Measurements from ENCODE around the gene RRH. TPM values are rescaled to one million over a fixed set of nuclear protein-coding genes. Genes with fewer than 3 reads are reported as not detected.
"Not testable (repeated sequence)": the region's sequence is repeated elsewhere in the genome, so short reads cannot be mapped to it uniquely, and the experiment has no call there.

The RRH gene
- total RNA-seq, 2 donors from 2014 or later, result 0.32 to 0.62 TPM

GRCh38 chr4:109818268-109818667 lies 9.5 kb upstream of the RRH start:
- Mint-ChIP-seq H3K27ac (peak overlapping the region in 1 of 2 donors; percentile 78), H3K36me3 (peaks cover 29 to 50% of the 10 kb centered on the region in 2 donors), H3K9me3 (peaks cover 0 to 7% of the 10 kb centered on the region in 2 donors)
- DNase-seq (ENCODE audit: low spot score in 2 of 2) (no peak), ATAC-seq (no peak)

- Mint-ChIP-seq H3K36me3 (peaks cover 26 to 47% of the 10 kb centered on the region in 2 donors), H3K27ac (peak overlapping the region; percentile 76 to 87), H3K9me3 (peaks cover 0 to 7% of the 10 kb centered on the region in 2 donors)
- DNase-seq (ENCODE audit: low spot score in 2 of 2) (peak in 1 of 2 donors; percentile 7), ATAC-seq (peak in 1 of 2 donors; percentile 14)
Observed at GRCh38 chr4:109820563-109820962, 7.2 kb upstream of the RRH start.

- ATAC-seq (peak; percentile 37 to 83), DNase-seq (ENCODE audit: low spot score in 2 of 2) (peak in 1 of 2 donors; percentile 5)
- H3K36me3 Mint-ChIP-seq, result peaks cover 20 to 41% of the 10 kb centered on the region in 2 donors
- peaks cover 0 to 7% of the 10 kb centered on the region in 2 donors for H3K9me3 Mint-ChIP-seq
- peak overlapping the region; percentile 69 to 76 for H3K27ac Mint-ChIP-seq
Observed at GRCh38 chr4:109821185-109821584, 6.6 kb upstream of the RRH start.

GRCh38 chr4:109826719-109827118 lies 1.1 kb upstream of the RRH start:
- peak in 1 of 2 donors; percentile 38 for ATAC-seq
- Mint-ChIP-seq H3K36me3 (peaks cover 0 to 6% of the 10 kb centered on the region in 2 donors), H3K27ac (no peak overlapping the region)

GRCh38 chr4:109833756-109834155 lies 6.0 kb downstream of the RRH start:
- DNase-seq (ENCODE audit: low spot score in 2 of 2) (no peak), ATAC-seq (no peak)
- no peaks in the 10 kb centered on the region for H3K9me3 Mint-ChIP-seq
- H3K36me3 Mint-ChIP-seq, result peaks cover 6 to 21% of the 10 kb centered on the region in 2 donors
- H3K27ac Mint-ChIP-seq, result no peak overlapping the region

More at GRCh38 chr4:109826719-109827118, 1.1 kb upstream of the RRH start:
- H3K9me3 Mint-ChIP-seq, result no peaks in the 10 kb centered on the region
- DNase-seq (ENCODE audit: low spot score in 2 of 2), result no peak

- Mint-ChIP-seq H3K36me3 (peaks cover 6 to 21% of the 10 kb centered on the region in 2 donors), H3K9me3 (no peaks in the 10 kb centered on the region)
Observed at GRCh38 chr4:109836985-109837384, 9.2 kb downstream of the RRH start.

GRCh38 chr4:109846395-109847098 lies 18.8 kb downstream of the RRH start:
- Mint-ChIP-seq H3K36me3 (no peaks in the 10 kb centered on the region), H3K27ac (no peak overlapping the region), H3K9me3 (no peaks in the 10 kb centered on the region)
- DNase-seq (ENCODE audit: low spot score in 2 of 2) (no peak), ATAC-seq (no peak)

More at GRCh38 chr4:109836985-109837384, 9.2 kb downstream of the RRH start:
- DNase-seq (ENCODE audit: low spot score in 2 of 2), result no peak
- no peak overlapping the region for H3K27ac Mint-ChIP-seq
- ATAC-seq, result no peak

GRCh38 chr4:109847896-109848442 lies 20.2 kb downstream of the RRH start, which contains the start of gene LRIT3:
LRIT3 (plus strand) TSS chr4:109848107; CDS start chr4:109848202, 95 bp downstream.
- ATAC-seq, result no peak
- Mint-ChIP-seq H3K36me3 (peaks cover 0 to 2% of the 10 kb centered on the region in 2 donors), H3K9me3 (no peaks in the 10 kb centered on the region), H3K27ac (no peak within 1 kb of the TSS)
- no peak for DNase-seq (ENCODE audit: low spot score in 2 of 2)

GRCh38 chr4:109848501-109848900 lies 20.7 kb downstream of the RRH start:
- H3K27ac Mint-ChIP-seq, result no peak overlapping the region
- no peak for DNase-seq (ENCODE audit: low spot score in 2 of 2)
- no peaks in the 10 kb centered on the region for H3K9me3 Mint-ChIP-seq
- ATAC-seq, result no peak
- peaks cover 0 to 8% of the 10 kb centered on the region in 2 donors for H3K36me3 Mint-ChIP-seq

GRCh38 chr4:109850601-109851000 lies 22.8 kb downstream of the RRH start:
- peaks cover 2% of the 10 kb centered on the region in 2 donors for H3K9me3 Mint-ChIP-seq
- DNase-seq (ENCODE audit: low spot score in 2 of 2), result no peak
- ATAC-seq, result no peak
- peaks cover 2 to 14% of the 10 kb centered on the region in 2 donors for H3K36me3 Mint-ChIP-seq
- no peak overlapping the region for H3K27ac Mint-ChIP-seq

GRCh38 chr4:109859426-109860300 lies 31.9 kb downstream of the RRH start:
- H3K27ac Mint-ChIP-seq; ATAC-seq; DNase-seq (ENCODE audit: low spot score in 2 of 2): not testable (repeated sequence)
- Mint-ChIP-seq H3K36me3 (peaks cover 13 to 26% of the 10 kb centered on the region in 2 donors), H3K9me3 (peaks cover 5 to 13% of the 10 kb centered on the region in 2 donors)

GRCh38 chr4:109861271-109861670 lies 33.5 kb downstream of the RRH start:
- H3K9me3 Mint-ChIP-seq, result peaks cover 0 to 4% of the 10 kb centered on the region in 2 donors
- DNase-seq (ENCODE audit: low spot score in 2 of 2), result no peak
- ATAC-seq, result no peak
- no peak overlapping the region for H3K27ac Mint-ChIP-seq
- peaks cover 4 to 17% of the 10 kb centered on the region in 2 donors for H3K36me3 Mint-ChIP-seq

GRCh38 chr4:109861916-109862511 lies 34.2 kb downstream of the RRH start:
- H3K36me3 Mint-ChIP-seq, result peaks cover 0 to 14% of the 10 kb centered on the region in 2 donors
- ATAC-seq, result no peak

GRCh38 chr4:109864134-109864533 lies 36.4 kb downstream of the RRH start:
- Mint-ChIP-seq H3K9me3 (no peaks in the 10 kb centered on the region), H3K27ac (no peak overlapping the region), H3K36me3 (peaks cover 0 to 1% of the 10 kb centered on the region in 2 donors)
- no peak for ATAC-seq
- no peak for DNase-seq (ENCODE audit: low spot score in 2 of 2)

More at GRCh38 chr4:109861916-109862511, 34.2 kb downstream of the RRH start:
- no peaks in the 10 kb centered on the region for H3K9me3 Mint-ChIP-seq
- DNase-seq (ENCODE audit: low spot score in 2 of 2), result no peak
- H3K27ac Mint-ChIP-seq, result no peak overlapping the region

- no peak for ATAC-seq
- DNase-seq (ENCODE audit: low spot score in 2 of 2), result no peak
- no peaks in the 10 kb centered on the region for H3K9me3 Mint-ChIP-seq
- H3K36me3 Mint-ChIP-seq, result peaks cover 0 to 5% of the 10 kb centered on the region in 2 donors
- peak overlapping the region in 1 of 2 donors; percentile 73 for H3K27ac Mint-ChIP-seq
Observed at GRCh38 chr4:109870061-109870460, 42.3 kb downstream of the RRH start.

- Mint-ChIP-seq H3K27ac (no peak overlapping the region), H3K9me3 (peaks cover 0 to 3% of the 10 kb centered on the region in 2 donors), H3K36me3 (peaks cover 0 to 5% of the 10 kb centered on the region in 2 donors)
- no peak for DNase-seq (ENCODE audit: low spot score in 2 of 2)
- no peak for ATAC-seq
Observed at GRCh38 chr4:109872065-109872464, 44.3 kb downstream of the RRH start.

Measured in activated naive CD4-positive, alpha-beta T cell treated with anti-CD3 and anti-CD28 coated beads, Interleukin-2, amount 50 U/mL, for 72 hours (primary cell).